Effector memory CD4-positive, alpha-beta T cell (primary cell): Measurements from ENCODE around the gene NSUN2.
"Not testable (repeated sequence)": the region's sequence is repeated elsewhere in the genome, so short reads cannot be mapped to it uniquely, and the experiment has no call there.

Experiments
- DNase-seq, 3 donors: peaks; one replicate each; pipeline ENCODE4 v3.0.0-alpha.2; 2020
- H3K27ac ChIP-seq: 2 replicates; pipeline ENCODE4 v1.7.0; 2013; ENCODE audit warnings: mild to moderate bottlenecking, low read length, moderate library complexity; ENCODE audit not compliant: insufficient read depth, poor library complexity, severe bottlenecking
- H3K27me3 ChIP-seq: replicated peaks from 2 replicates; pipeline ENCODE4 v1.7.0; 2013; ENCODE audit warnings: mild to moderate bottlenecking, low read length; ENCODE audit not compliant: insufficient read depth, control insufficient read depth, poor library complexity, severe bottlenecking
- H3K36me3 ChIP-seq: 2 replicates; pipeline ENCODE4 v1.7.0; 2013; ENCODE audit warnings: mild to moderate bottlenecking, low read length, moderate library complexity; ENCODE audit not compliant: control insufficient read depth, insufficient read depth
- H3K4me1 ChIP-seq: 2 replicates; pipeline ENCODE4 v1.7.0; 2013; ENCODE audit warnings: low read length, mild to moderate bottlenecking; ENCODE audit not compliant: control insufficient read depth, insufficient read depth, poor library complexity, severe bottlenecking
- H3K4me3 ChIP-seq: 2 replicates; pipeline ENCODE4 v1.7.0; 2013; ENCODE audit warnings: low read length, low read depth, mild to moderate bottlenecking; ENCODE audit not compliant: insufficient read depth, poor library complexity, severe bottlenecking
- H3K9me3 ChIP-seq: 2 replicates; pipeline ENCODE4 v1.7.0; 2013; ENCODE audit warnings: mild to moderate bottlenecking, low read length, moderate library complexity; ENCODE audit not compliant: control insufficient read depth

The NSUN2 gene

DNA sequence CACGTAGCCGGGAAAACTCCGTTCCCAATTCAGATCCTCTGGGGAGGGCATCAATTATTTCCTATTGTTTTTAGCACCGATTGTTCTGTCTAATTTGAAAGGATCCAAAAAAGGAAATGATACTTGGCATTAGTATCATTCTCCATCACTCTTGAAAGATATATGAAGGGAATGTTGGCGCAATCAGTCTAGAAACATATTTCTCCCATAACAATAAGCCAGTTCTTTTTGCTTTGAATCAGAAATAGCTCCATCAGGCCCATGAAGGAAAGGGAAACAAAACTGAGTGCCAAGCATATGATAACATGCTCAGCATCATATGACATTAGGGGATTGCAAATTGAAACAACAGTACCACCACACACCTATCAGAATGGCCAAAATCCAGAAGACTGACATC lies 40.2 kb upstream of the NSUN2 start:
- Histone ChIP-seq H3K4me3 (no peak overlapping the region), H3K36me3 (no peaks in the 10 kb centered on the region), H3K9me3 (no peaks in the 10 kb centered on the region), H3K4me1 (no peaks in the 10 kb centered on the region), H3K27ac (no peak overlapping the region), H3K27me3 (no peaks in the 10 kb centered on the region)
- DNase-seq = no peak

DNA sequence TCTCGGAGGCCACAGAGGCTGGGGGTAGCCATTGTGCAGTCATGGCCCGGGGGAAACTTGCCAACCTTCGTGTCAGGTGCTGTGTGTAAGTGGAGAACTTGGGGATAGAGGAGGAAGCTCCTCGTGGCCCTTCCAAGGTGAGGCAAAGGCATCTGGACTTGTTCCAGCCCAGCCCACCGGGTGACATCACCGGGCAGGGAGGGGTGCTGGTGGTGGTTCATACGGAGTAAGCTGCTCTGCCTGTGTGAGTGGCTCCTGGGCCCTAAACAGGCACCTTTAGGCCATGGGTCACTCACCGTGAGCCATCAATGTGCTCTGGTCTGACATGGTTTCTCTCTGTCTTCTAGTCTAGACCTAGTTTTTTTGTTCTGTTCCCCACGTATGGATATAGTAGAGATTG lies 35.9 kb upstream of the NSUN2 start:
- not testable (repeated sequence) for H3K9me3 ChIP-seq, H3K4me1 ChIP-seq, DNase-seq, H3K27ac ChIP-seq, H3K4me3 ChIP-seq, H3K27me3 ChIP-seq, H3K36me3 ChIP-seq

DNA sequence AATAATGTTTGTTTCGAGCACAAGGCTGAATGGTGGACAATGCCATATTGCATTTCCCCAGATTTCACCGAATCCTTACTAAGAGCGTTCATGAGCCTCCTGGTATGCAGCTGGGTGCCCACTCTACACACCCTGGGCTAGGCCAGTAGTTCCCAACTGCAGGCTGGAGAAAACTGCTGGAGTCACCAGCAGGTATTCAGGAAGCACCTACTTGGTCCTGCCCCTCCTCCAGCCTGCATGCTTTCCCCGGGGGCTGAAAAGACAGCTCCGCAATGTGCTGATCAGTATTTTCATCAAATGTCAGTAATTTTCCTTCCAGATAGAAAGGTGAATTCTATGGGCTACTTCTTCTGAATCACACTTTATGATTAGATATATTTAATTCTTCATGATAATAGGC lies 34.8 kb upstream of the NSUN2 start:
- no peaks in the 10 kb centered on the region for H3K4me1 ChIP-seq
- DNase-seq = no peak
- no peak overlapping the region for H3K27ac ChIP-seq
- no peaks in the 10 kb centered on the region for H3K36me3 ChIP-seq
- no peak overlapping the region for H3K4me3 ChIP-seq
- no peaks in the 10 kb centered on the region for H3K9me3 ChIP-seq
- H3K27me3 ChIP-seq = no peaks in the 10 kb centered on the region

DNA sequence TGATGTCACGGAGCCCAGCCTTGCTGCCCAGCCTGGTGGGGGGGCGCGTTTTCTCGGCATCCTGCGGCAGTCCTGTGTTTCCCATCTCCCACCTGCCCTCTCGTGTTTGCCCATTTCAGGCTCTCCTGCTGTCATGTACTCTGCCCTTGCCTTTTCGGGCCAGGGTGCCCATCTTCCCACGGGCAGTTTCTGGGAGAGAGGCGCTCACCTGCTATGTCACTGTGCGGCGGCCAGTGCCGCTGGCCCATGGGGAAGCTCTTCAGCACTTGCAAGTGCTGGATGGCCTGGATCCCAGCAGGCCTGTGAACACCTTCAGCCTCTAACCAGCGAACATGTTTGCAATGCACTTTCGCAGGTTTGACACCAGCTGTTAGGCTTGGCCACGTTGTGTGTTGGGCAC lies 33.9 kb upstream of the NSUN2 start:
- Histone ChIP-seq H3K9me3 (no peaks in the 10 kb centered on the region), H3K4me1 (no peaks in the 10 kb centered on the region), H3K27me3 (no peaks in the 10 kb centered on the region), H3K36me3 (no peaks in the 10 kb centered on the region), H3K27ac (no peak overlapping the region), H3K4me3 (no peak overlapping the region)
- no peak for DNase-seq

DNA sequence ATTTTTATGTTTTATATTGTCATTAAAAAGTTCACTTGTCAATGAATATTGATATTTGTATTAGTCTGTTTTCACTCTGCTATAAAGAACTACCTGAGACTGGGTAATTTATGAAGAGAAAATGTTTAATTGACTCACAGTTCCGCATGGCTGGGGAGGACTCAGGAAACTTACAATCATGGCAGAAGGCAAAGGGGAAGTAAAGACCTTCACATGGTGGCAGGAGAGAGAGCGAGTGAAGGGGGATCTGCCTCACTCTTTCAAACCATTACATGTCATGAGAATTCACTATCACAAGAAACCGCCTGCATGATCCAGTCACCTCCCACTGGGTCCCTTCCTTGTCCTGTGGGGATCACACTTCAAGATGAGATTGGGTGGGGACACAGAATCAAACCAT lies 27.8 kb upstream of the NSUN2 start:
- peaks cover 9% of the 10 kb centered on the region for H3K36me3 ChIP-seq

DNA sequence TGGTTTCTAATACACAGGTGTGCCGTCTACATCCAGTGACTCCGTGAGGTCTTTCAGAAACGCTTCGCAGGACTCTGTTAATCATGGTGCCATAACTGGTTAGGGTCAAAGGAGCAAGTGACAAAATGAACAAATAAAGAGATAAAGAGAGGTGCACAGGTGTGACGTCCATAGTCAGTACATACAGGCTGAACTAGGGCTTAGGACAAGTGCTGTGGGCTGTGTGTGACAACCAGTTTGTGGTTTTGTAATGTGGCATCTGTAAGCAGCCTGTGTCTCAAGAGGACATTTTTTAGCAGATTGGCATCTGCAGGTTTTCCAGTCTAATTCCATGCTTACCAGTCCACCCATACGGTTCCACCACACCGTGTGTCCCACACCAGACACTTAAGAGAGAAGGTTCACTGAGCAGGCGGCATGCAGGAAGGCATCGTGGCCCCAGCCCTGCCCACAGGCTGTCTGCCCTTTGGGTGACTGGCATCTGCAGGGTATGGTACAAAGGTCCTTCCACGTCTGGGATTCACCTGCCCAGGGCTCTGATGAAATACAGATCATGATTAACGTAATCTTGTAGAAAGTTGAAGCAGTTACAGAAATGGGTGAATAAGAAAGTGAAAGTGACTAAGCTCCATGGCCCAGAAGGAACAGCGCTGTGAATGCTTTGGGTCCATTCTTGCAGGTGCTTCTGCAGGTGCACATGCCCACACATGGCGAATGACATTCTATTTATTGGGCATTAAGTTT lies 27.3 kb upstream of the NSUN2 start:
- no peaks in the 10 kb centered on the region for H3K9me3 ChIP-seq
- H3K4me3 ChIP-seq = no peak overlapping the region
- DNase-seq = no peak
- no peak overlapping the region for H3K27ac ChIP-seq
- no peaks in the 10 kb centered on the region for H3K4me1 ChIP-seq
- H3K36me3 ChIP-seq = peaks cover 9% of the 10 kb centered on the region
- no peaks in the 10 kb centered on the region for H3K27me3 ChIP-seq

More for the DNA sequence above, 27.8 kb upstream of the NSUN2 start:
- Histone ChIP-seq H3K27me3 (no peaks in the 10 kb centered on the region), H3K9me3 (no peaks in the 10 kb centered on the region), H3K4me3 (no peak overlapping the region), H3K27ac (no peak overlapping the region), H3K4me1 (no peaks in the 10 kb centered on the region)
- DNase-seq = no peak

DNA sequence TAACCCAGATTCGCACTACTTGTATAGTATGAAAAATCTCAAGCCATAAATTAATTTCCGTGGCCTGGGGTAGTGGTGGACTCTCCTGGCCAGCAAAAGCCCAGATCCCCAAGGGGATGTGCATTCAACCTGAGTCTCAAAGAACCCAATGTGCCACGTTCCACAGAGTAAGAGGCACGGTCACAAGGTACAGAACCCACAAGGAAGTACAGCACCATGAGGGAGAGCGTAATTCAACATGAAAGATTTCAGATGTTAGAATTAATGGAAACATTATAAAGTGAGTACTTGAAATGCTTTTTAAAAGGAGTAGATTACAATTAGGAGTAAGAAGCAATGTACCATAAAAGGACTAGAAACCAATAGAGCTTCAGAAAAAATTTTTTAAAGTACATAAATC lies 23.8 kb upstream of the NSUN2 start:
- Histone ChIP-seq H3K9me3 (no peaks in the 10 kb centered on the region), H3K4me1 (no peaks in the 10 kb centered on the region), H3K36me3 (peaks cover 9% of the 10 kb centered on the region), H3K4me3 (no peak overlapping the region), H3K27ac (no peak overlapping the region), H3K27me3 (no peaks in the 10 kb centered on the region)
- no peak for DNase-seq

DNA sequence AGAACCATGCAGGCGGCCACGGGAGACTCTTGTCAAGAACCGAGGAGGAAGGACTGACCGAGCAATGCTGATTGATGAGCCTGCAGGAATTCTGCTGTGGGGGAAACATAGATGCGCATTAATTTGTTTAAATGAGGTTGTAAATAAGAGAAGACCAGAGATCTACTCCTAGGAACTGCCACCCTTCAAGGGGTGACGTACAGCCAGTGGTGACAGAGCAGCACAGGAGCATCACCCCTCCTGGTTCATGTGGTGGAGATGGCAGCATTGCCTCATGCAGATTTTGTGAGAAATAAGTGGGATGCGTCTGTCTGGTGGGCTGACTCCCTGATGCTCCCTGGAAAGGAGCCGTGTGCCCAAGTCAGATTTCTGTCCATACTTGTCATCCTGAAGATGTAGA lies 22.6 kb upstream of the NSUN2 start:
- Histone ChIP-seq H3K27ac (no peak overlapping the region), H3K9me3 (no peaks in the 10 kb centered on the region), H3K27me3 (no peaks in the 10 kb centered on the region), H3K4me1 (no peaks in the 10 kb centered on the region), H3K4me3 (no peak overlapping the region), H3K36me3 (peaks cover 9% of the 10 kb centered on the region)
- DNase-seq = no peak

DNA sequence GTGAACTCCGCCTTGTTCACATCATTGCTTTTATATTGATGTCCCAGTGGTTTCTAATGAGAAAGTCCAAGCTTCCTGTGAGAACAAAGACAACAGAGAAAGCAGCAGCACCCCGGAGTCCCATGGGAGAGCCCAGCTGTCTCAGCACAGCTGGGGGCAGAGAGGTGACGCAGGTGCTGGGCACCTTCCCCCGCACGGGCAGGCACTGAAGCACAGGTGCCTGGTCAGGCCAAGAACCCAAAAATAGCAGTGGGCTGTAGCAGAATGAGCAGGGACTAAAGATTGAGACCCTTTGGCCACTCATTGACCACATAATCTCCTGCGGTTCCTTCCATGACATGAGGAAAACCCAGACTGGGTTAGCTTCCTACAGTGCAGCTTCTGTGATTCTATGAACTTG lies 19.2 kb upstream of the NSUN2 start:
- H3K4me1 ChIP-seq = no peaks in the 10 kb centered on the region
- no peak overlapping the region for H3K27ac ChIP-seq
- H3K36me3 ChIP-seq = peaks cover 6% of the 10 kb centered on the region
- no peak overlapping the region for H3K4me3 ChIP-seq
- no peaks in the 10 kb centered on the region for H3K9me3 ChIP-seq
- H3K27me3 ChIP-seq = no peaks in the 10 kb centered on the region
- no peak for DNase-seq

DNA sequence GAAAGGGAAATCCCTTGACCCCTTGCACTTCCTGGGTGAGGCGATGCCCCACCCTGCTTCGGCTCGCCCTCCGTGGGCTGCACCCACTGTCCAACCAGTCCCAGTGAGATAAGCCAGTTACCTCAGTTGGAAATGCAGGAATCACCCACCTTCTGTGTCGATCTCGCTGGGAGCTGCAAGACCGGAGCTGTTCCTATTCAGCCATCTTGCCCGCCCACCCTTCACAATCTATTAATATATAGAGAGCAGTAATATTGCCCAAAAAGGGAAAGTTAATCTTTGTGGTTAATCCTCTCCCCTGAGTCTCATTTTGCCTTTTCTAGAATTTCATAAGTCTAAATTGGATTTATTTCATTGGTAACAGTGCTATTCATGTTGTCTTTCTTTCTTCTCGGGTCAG lies 16.8 kb upstream of the NSUN2 start:
- Histone ChIP-seq H3K36me3 (no peaks in the 10 kb centered on the region), H3K9me3 (no peaks in the 10 kb centered on the region), H3K27ac (no peak overlapping the region), H3K27me3 (no peaks in the 10 kb centered on the region), H3K4me3 (no peak overlapping the region), H3K4me1 (no peaks in the 10 kb centered on the region)
- no peak for DNase-seq
